ENCODE data around the gene AGAP1. TPM values are rescaled to one million over a fixed set of nuclear protein-coding genes. Genes with fewer than 3 reads are reported as not detected.
A peak's percentile ranks its signal among the peaks of the same experiment; 100 is the strongest.

AGAP1 gene
- polyA plus RNA-seq, 1 donor from 2014 or later = 17.4 TPM

GRCh38 chr2:236167297-236168109 lies 673.7 kb downstream of the AGAP1 start:
- no peak overlapping the region for H3K9ac ChIP-seq (ENCODE audit: low read length)

More at GRCh38 chr2:236167297-236168109, 673.7 kb downstream of the AGAP1 start:
- Histone ChIP-seq H3K79me2 (replicated peaks; ENCODE audit: insufficient read depth, low read length) (no peaks in the 10 kb centered on the region), H3F3A (ENCODE audit: insufficient read depth, low read length, poor library complexity, severe bottlenecking) (peaks cover 5% of the 10 kb centered on the region), H3K9me3 (ENCODE audit: low read length) (no peaks in the 10 kb centered on the region), H3K27me3 (ENCODE audit: insufficient read depth, low read depth, low read length) (peaks cover 100% of the 10 kb centered on the region), H3K4me3 (ENCODE audit: low read length) (peak overlapping the region; percentile 63), H3K9me2 (ENCODE audit: insufficient read depth, low read length) (no peaks in the 10 kb centered on the region), H3K27ac (ENCODE audit: low read length) (no peak overlapping the region), H4K20me1 (ENCODE audit: insufficient read depth) (no peaks in the 10 kb centered on the region), H2AFZ (ENCODE audit: low read depth, low read length) (no peak overlapping the region), H3K4me2 (ENCODE audit: low read length) (no peak overlapping the region), H3K36me3 (ENCODE audit: insufficient read depth, low read length) (no peaks in the 10 kb centered on the region)
- TF ChIP-seq POLR2AphosphoS5 (IDR thresholded peaks at IDR 0.05) (no peak), RAD21 (conservative IDR thresholded peaks at IDR 0.05) (peak; percentile 70), MXI1 (conservative IDR thresholded peaks at IDR 0.05; ENCODE audit: poor library complexity, severe bottlenecking) (no peak), SMC3 (conservative IDR thresholded peaks at IDR 0.05; ENCODE audit: poor library complexity) (peak; percentile 74), TAF1 (IDR thresholded peaks at IDR 0.05; ENCODE audit: low read depth) (no peak), EP300 (conservative IDR thresholded peaks at IDR 0.05; ENCODE audit: poor library complexity, severe bottlenecking) (no peak), REST (IDR thresholded peaks at IDR 0.05; ENCODE audit: borderline replicate concordance) (no peak), CTCF (IDR thresholded peaks at IDR 0.05; ENCODE audit: poor library complexity, severe bottlenecking) (peak; percentile 68), EZH2 (IDR thresholded peaks at IDR 0.05; ENCODE audit: borderline replicate concordance, insufficient read depth, low read length, poor library complexity, severe bottlenecking) (no peak)

Data from neural cell (in vitro differentiated cells).